Measurements from ENCODE around the gene ABCC5. TPM values are rescaled to one million over a fixed set of nuclear protein-coding genes. Genes with fewer than 3 reads are reported as not detected.

Gene ABCC5
- total and polyA plus RNA-seq, 8 donors: 2.8 to 25.9 (median 8.4) TPM

GRCh38 chr3:184052767-184053166 is 35.1 kb upstream of the ABCC5 start, which contains the start of gene HTR3C:
Gene HTR3C, plus strand, starts transcription at chr3:184053047. Its CDS starts 34 bp downstream, at chr3:184053081.
- Histone ChIP-seq H3K27me3 (no peaks in the 10 kb centered on the region), H3K9me3 (no peaks in the 10 kb centered on the region), H3K4me3 (no peak within 1 kb of the TSS), H3K36me3 (no peaks in the 10 kb centered on the region), H3K4me1 (no peaks in the 10 kb centered on the region), H3K27ac (no peak within 1 kb of the TSS)
- no peak for TF ChIP-seq CTCF (IDR thresholded peaks at IDR 0.05)
- ATAC-seq: no peak
- no peak for DNase-seq
- FAIRE-seq: no peak
- WGBS, 2 donors: 49 to 51% methylated on average over 4 of the region's 4 CpGs
- intact Hi-C loops (cut with DNase I): no loop called here

GRCh38 chr3:184050217-184050847 is 32.6 kb upstream of the ABCC5 start:
- ATAC-seq: no peak
- no peak for FAIRE-seq
- 70 to 79% methylated on average over 7 of the region's 7 CpGs for WGBS, 2 donors
- Histone ChIP-seq H3K27ac (no peak overlapping the region), H3K4me3 (no peak overlapping the region), H3K4me1 (no peaks in the 10 kb centered on the region), H3K27me3 (no peaks in the 10 kb centered on the region), H3K9me3 (no peaks in the 10 kb centered on the region), H3K36me3 (no peaks in the 10 kb centered on the region)
- peak in 1 of 6 donors; percentile 12 for DNase-seq
- no peak for TF ChIP-seq CTCF (IDR thresholded peaks at IDR 0.05)
- intact Hi-C loops (cut with DNase I): no loop called here

GRCh38 chr3:184045995-184046394 is 28.3 kb upstream of the ABCC5 start:
- FAIRE-seq (no peak), ATAC-seq (no peak), DNase-seq (no peak)
- TF ChIP-seq CTCF (IDR thresholded peaks at IDR 0.05): no peak
- no peaks in the 10 kb centered on the region for H3K27me3 ChIP-seq
- intact Hi-C loops (cut with DNase I): no loop called here
- 89 to 91% methylated on average over 5 of the region's 5 CpGs for WGBS, 2 donors
- no peaks in the 10 kb centered on the region for H3K36me3 ChIP-seq
- H3K4me1 ChIP-seq: no peaks in the 10 kb centered on the region
- no peak overlapping the region for H3K4me3 ChIP-seq
- H3K9me3 ChIP-seq: no peaks in the 10 kb centered on the region
- H3K27ac ChIP-seq: no peak overlapping the region

GRCh38 chr3:184042617-184043016 is 24.9 kb upstream of the ABCC5 start:
- FAIRE-seq (no peak), ATAC-seq (no peak), DNase-seq (no peak)
- H3K9me3 ChIP-seq: no peaks in the 10 kb centered on the region
- TF ChIP-seq CTCF (IDR thresholded peaks at IDR 0.05): no peak
- no peaks in the 10 kb centered on the region for H3K27me3 ChIP-seq
- 80 to 100% methylated on average over 1 of the region's 1 CpG for WGBS, 2 donors
- no peaks in the 10 kb centered on the region for H3K36me3 ChIP-seq
- no peaks in the 10 kb centered on the region for H3K4me1 ChIP-seq
- H3K27ac ChIP-seq: no peak overlapping the region
- no peak overlapping the region for H3K4me3 ChIP-seq
- intact Hi-C loops (cut with DNase I): no loop called here

- Histone ChIP-seq H3K9me3 (no peaks in the 10 kb centered on the region), H3K27ac (no peak overlapping the region), H3K27me3 (no peaks in the 10 kb centered on the region), H3K4me3 (no peak overlapping the region), H3K4me1 (no peaks in the 10 kb centered on the region), H3K36me3 (no peaks in the 10 kb centered on the region)
- FAIRE-seq (no peak), DNase-seq (no peak), ATAC-seq (peak in 2 of 4 donors; percentile 73 to 77)
- intact Hi-C loops (cut with DNase I): no loop called here
- 38% methylated on average over 3 of the region's 3 CpGs for WGBS, 2 donors
- peak in 1 of 4 donors; percentile 12 for TF ChIP-seq CTCF (IDR thresholded peaks at IDR 0.05)
Observed at GRCh38 chr3:184040010-184040409, 22.3 kb upstream of the ABCC5 start.
